Suprapubic skin (tissue), 4 donors: Measurements from ENCODE around the gene TMEM259.

Source experiments
- CTCF ChIP-seq, 2 donors: fragments of 200-600 bp in 1 of 2; fragments of 450-650 bp in 1 of 2; sonication (generic) in 1 of 2; IDR thresholded peaks; one replicate each; pipeline ENCODE4 v1.5.1; 2016 to 2019; ENCODE audit warnings: antibody characterized with exemption in 2 of 2, mild to moderate bottlenecking in 1 of 2, moderate library complexity in 1 of 2
- EP300 ChIP-seq: sonication (generic); formaldehyde crosslinking; IDR thresholded peaks from one replicate; pipeline ENCODE4 v1.6.1; 2017; ENCODE audit warnings: antibody characterized with exemption
- POLR2A ChIP-seq, 2 donors: fragments of 450-650 bp; IDR thresholded peaks; one replicate each; pipeline ENCODE4 v1.6.1; 2017; ENCODE audit warnings: antibody characterized with exemption in 2 of 2, mild to moderate bottlenecking in 2 of 2, moderate library complexity in 2 of 2
- POLR2AphosphoS5 ChIP-seq, 3 donors: sonication (generic); formaldehyde crosslinking; IDR thresholded peaks; one replicate each; pipeline ENCODE4 v1.6.1; 2017; ENCODE audit warnings: antibody characterized with exemption in 3 of 3

GRCh38 chr19:1063909-1064660 is 43.2 kb upstream of the TMEM259 start:
- no peak for TF ChIP-seq POLR2A (IDR thresholded peaks at IDR 0.05)
- no peak for TF ChIP-seq CTCF (IDR thresholded peaks at IDR 0.05)
- TF ChIP-seq POLR2AphosphoS5 (IDR thresholded peaks at IDR 0.05): no peak
- no peak for TF ChIP-seq EP300
